ENCODE measurements around the gene SCRG1.
A peak's percentile ranks its signal among the peaks of the same experiment; 100 is the strongest.

Gene SCRG1

GRCh38 chr4:173411106-173411693 lies 12.3 kb upstream of the SCRG1 start:
- DNase-seq (ENCODE audit: low read depth), result no peak

- DNase-seq (ENCODE audit: low read depth), result no peak
Observed at GRCh38 chr4:173410079-173410478, 11.2 kb upstream of the SCRG1 start.

- DNase-seq (ENCODE audit: low read depth), result no peak
Observed at GRCh38 chr4:173405840-173406606, 7.1 kb upstream of the SCRG1 start.

GRCh38 chr4:173404296-173404865 lies 5.5 kb upstream of the SCRG1 start:
- no peak for DNase-seq (ENCODE audit: low read depth)

- DNase-seq (ENCODE audit: low read depth), result no peak
Observed at GRCh38 chr4:173403051-173403450, 4.1 kb upstream of the SCRG1 start.

GRCh38 chr4:173401063-173401462 lies 2.1 kb upstream of the SCRG1 start:
- no peak for DNase-seq (ENCODE audit: low read depth)

- DNase-seq (ENCODE audit: low read depth), result no peak
Observed at GRCh38 chr4:173398220-173398619, 696 bp downstream of the SCRG1 start.

- no peak for DNase-seq (ENCODE audit: low read depth)
Observed at GRCh38 chr4:173397604-173398003, 1.3 kb downstream of the SCRG1 start.

- DNase-seq (ENCODE audit: low read depth), result no peak
Observed at GRCh38 chr4:173391701-173392100, 7.2 kb downstream of the SCRG1 start.

GRCh38 chr4:173386751-173387150 lies 12.2 kb downstream of the SCRG1 start:
- no peak for DNase-seq (ENCODE audit: low read depth)

- no peak for DNase-seq (ENCODE audit: low read depth)
Observed at GRCh38 chr4:173382349-173382748, 16.6 kb downstream of the SCRG1 start.

- no peak for DNase-seq (ENCODE audit: low read depth)
Observed at GRCh38 chr4:173381610-173382009, 17.3 kb downstream of the SCRG1 start.

- DNase-seq (ENCODE audit: low read depth), result no peak
Observed at GRCh38 chr4:173380987-173381386, 17.9 kb downstream of the SCRG1 start.

- DNase-seq (ENCODE audit: low read depth), result no peak
Observed at GRCh38 chr4:173379929-173380328, 19.0 kb downstream of the SCRG1 start.

- DNase-seq (ENCODE audit: low read depth), result no peak
Observed at GRCh38 chr4:173374588-173374987, 24.3 kb downstream of the SCRG1 start.

GRCh38 chr4:173371292-173372192 lies 27.4 kb downstream of the SCRG1 start:
- peak; percentile 29 for DNase-seq (ENCODE audit: low read depth)

GRCh38 chr4:173370477-173371291 lies 28.2 kb downstream of the SCRG1 start, which contains the start of gene SAP30:
Gene SAP30, plus strand, starts transcription at chr4:173370954. Its CDS starts 229 bp downstream, at chr4:173371183.
- peak; percentile 95 for DNase-seq (ENCODE audit: low read depth)

GRCh38 chr4:173370130-173370476 lies 28.8 kb downstream of the SCRG1 start:
- DNase-seq (ENCODE audit: low read depth), result peak; percentile 52

GRCh38 chr4:173367946-173368345 lies 31.0 kb downstream of the SCRG1 start:
- no peak for DNase-seq (ENCODE audit: low read depth)

GRCh38 chr4:173367285-173367684 lies 31.6 kb downstream of the SCRG1 start:
- no peak for DNase-seq (ENCODE audit: low read depth)

GRCh38 chr4:173365359-173365996 lies 33.4 kb downstream of the SCRG1 start:
- no peak for DNase-seq (ENCODE audit: low read depth)

Measured in T-helper 22 cell (primary cell).